Measurements from ENCODE around the gene DUS2.

The DUS2 gene

DNA sequence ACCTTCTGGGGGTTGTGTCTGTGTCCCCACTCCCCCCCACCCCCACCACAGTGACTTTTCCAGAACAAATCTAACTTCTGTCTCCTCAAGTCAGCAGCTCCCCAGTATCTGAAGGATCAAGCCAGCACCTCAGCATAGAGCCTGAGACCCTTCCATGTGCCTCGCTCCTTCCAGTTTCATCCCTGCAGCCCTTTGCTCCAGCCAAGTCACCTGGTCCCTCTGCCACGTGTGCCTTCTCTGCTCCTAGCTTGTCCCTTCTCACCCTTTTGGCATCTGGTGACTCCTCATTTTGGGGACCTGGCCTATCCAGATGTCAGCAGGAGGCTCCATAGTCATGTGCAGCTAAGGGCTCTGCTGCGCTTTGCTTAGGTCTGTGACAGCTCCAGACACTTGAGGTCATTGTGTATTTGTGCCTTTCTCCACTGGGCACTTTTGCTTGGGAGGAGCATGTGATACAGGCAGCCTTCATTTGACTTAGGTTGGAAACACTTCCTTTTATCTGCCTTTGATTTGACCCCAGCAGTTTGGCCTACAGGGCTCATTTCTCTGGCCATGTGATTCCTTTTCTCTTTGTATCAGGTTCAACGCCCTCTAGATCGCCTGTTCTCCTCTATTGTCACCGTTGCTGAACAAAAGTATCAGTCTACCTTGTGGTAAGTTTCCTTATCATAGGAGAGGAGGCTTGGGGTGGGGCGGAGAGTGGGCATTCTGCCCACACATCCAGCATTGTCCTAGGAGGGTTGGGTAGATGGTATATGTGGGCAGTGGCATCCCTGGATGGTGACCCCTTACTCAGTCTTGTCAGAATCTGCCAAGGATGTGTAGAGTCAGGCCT, 55.0 kb downstream of the DUS2 start:
- no peak for DNase-seq (ENCODE audit: low read depth)

DNA sequence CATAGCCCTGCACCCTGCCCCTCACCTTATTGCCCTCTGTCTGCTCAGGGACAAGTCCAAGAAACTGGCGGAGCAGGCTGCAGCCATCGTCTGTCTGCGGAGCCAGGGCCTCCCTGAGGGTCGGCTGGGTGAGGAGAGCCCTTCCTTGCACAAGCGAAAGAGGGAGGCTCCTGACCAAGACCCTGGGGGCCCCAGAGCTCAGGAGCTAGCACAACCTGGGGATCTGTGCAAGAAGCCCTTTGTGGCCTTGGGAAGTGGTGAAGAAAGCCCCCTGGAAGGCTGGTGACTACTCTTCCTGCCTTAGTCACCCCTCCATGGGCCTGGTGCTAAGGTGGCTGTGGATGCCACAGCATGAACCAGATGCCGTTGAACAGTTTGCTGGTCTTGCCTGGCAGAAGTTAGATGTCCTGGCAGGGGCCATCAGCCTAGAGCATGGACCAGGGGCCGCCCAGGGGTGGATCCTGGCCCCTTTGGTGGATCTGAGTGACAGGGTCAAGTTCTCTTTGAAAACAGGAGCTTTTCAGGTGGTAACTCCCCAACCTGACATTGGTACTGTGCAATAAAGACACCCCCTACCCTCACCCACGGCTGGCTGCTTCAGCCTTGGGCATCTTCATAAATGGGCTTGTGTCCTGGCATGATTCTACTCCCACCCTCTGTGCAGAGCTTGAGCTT, 55.8 kb downstream of the DUS2 start:
- no peak for DNase-seq (ENCODE audit: low read depth)

DNA sequence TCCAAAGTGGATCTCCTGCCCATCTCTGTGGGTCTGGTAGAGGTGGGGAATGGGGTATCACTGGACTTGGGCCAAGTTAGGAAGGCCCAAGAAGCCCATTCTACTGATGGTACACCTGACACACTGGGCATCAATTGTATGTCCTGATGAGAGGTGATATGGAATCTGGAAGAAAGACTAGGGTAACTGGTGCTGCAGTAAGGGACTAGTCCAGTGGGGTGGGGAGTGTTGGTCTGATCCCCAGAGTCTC, 56.2 kb downstream of the DUS2 start:
- no peak for DNase-seq (ENCODE audit: low read depth)

DNA sequence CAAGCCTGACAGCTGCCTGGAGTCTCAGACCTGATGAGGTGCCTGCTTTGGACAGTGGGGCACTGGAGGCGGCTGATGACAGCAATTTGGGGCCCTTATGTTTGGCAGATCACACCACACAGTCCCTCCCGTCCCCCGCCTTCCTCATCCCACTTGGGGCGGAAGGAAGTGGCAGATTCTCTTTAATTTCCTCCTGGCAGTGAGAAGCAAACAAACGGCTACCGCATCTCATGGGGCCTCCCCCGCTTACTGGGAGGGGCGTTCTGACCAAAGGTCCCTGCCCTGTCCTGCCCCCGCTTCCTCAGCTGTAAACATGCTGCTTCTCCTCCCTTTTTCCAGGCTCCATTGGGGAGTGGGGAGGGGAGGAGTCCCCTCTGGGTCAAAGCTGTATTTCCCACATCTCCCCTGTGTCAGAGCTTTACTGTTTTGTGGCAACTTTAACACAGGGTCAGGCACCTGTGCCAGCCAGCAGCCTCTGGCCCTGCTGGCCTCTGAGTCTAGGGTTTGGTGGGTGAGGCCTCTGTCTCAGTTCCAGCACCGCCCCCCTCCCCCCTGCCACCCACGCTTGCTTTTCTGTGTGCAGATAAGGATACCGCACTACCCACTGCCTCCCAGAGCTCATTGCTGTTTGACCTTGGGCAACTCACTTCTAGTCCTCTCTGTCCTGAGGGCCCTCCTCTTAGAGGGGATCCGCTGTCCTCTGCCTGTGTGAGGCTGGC, 56.7 kb downstream of the DUS2 start:
- no peak for DNase-seq (ENCODE audit: low read depth)

DNA sequence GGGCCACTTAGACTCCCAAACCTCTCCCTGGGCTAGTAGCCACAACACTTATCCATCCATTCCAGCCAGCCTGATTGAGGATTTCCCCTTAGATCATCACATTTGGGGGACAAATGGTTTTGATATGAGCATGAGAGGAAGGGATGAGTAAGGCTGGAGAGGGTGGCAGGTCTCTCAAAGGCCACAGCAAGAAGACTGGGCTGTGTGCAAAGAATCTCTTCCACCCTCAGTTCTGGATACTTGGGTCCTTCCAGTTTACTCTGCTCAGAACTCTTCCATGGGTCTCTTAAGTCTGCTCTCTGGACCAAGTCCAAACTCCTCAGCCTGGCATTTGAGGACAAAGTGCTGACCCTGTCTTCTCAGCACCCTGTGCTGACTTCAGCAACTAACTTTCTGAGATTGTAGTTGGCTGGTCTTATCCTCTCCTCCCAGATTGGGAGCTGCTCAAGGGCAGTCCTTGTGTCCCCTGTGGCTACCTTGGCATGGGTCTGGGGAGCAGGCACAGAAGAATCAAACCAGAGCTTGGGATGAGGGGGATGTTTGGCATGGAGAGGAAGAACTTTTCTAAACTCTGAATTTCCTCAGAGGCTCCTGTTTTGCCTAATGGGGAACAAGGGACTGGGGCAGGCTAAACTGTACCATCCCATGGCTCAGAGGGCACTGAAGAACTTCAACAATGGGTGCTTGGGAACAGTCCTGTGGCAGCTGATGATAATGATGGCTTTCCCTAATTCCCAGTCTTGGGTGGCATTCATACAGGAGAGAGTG, 59.0 kb downstream of the DUS2 start:
- no peak for DNase-seq (ENCODE audit: low read depth)

DNA sequence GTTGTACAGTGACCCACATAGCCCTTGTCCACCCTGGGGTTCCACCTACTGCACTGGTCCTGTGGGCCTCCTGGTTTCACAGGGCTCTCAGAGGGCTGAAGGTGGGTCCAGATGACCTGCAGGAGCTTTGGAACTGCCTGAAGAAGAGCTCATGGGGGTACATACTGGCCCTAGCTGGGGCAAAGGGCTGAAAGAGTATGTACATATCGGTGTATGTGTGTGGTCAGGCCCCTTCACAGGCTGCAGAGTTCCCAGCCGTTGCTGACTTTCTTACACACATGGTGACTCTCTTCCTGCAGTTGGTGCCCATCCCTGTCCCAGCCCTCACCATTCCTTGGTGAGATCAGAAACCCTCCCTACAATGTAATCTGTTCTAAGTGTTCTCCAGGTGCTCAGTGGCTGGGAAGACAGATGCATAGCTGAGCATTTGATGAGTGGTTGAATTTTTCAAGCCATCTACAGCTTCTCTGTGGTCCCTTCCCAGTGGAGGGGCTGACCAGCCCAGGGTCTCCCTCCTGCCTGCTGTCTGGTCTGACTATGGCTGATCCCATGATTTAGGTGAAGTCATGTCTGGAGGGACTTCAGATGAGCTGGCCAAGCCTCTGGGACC, 59.6 kb downstream of the DUS2 start:
- DNase-seq (ENCODE audit: low read depth), result no peak

DNA sequence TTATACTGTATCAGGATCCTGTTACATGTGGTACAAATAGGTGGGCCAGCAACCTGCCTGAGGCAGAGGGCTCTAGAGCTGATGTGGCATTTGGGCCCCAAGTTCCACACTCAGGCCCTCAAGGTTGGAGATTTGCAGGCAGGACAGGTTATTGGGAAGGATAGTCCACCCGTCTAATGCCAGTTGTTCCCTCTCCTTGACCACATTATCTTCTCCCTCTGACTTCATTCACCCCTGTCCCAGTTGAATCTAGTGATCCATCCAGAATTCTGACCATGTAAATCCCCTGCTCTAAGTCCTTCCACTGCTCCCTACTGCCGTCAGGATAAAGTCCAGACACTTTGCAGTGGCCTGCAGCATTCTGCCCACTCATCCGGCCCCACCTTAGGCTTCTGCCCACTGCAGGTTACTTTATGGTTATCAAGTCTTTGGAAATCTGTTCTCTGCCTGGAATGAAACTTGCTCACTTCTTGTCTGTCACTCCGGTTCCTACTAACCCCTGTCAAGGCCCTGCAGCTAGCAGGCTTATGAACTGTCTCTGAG, 60.2 kb downstream of the DUS2 start:
- DNase-seq (ENCODE audit: low read depth), result no peak

DNA sequence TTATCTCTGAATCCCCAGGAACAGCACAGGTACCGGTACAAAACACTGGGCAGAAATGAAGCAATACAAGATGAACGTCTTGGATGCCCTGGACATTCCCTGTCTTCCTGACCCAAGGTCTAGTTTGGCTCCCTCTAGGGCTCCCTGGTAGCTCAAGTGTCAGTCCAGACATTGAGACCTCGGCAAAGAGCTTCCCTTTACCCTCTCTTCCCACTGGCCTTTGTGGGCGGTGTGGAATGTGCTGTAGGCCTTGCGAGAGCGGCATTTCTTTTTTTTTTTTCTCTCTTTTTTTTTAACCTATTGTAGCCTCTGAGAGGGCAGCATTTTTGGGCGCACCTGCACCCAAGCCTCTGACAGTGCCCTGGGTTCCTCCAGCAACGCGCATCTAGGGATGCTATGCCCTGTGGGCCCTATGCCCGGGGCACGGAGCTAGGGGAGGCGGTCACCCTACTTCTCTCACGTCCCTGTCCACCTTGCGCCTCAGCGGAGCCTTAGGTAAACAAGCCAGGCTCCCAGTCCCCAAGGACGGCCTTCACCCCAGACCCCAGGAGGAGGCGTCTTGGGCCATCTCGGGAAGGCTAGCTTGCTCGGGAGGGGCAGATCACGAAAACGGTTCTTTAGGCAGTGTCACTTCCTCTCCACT, 60.9 kb downstream of the DUS2 start:
- no peak for DNase-seq (ENCODE audit: low read depth)

DNA sequence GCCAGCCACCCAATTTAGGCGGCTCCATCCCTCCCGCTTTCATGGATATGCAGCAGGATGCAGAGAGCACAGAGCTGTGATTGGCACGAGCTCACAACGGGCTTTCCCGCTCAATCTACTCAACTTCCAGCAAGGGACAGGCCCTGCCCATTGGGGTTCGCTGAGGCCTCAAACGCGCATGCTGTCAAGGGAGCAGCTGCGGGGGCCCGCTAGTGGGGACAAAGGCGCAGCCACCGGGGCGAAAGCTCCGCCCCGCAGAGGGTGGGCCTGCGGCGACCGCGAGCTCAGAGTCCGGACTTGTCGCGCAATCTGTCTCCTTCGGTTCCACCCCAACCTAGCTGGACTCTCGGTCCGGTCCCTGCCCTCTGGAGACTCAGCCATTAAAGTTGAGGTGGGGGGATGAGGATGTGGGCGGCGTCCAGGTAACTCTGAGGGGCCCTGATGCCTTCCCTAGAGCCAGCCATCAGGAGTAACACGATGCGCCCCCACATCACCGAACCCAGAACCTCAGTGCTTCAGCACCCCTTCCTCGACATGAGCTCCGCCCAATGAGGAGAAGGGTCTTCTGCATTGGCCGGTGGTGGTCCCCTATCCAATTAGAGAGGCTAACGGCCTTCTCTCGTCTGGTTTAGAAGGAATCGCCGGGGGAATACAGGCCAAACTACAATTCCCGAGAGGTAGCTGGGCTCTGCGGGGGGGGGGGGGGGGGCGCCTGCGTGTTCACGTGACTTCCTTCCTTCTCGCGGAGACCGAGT, 61.6 kb downstream of the DUS2 start:
- DNase-seq (ENCODE audit: low read depth), result no peak

DNA sequence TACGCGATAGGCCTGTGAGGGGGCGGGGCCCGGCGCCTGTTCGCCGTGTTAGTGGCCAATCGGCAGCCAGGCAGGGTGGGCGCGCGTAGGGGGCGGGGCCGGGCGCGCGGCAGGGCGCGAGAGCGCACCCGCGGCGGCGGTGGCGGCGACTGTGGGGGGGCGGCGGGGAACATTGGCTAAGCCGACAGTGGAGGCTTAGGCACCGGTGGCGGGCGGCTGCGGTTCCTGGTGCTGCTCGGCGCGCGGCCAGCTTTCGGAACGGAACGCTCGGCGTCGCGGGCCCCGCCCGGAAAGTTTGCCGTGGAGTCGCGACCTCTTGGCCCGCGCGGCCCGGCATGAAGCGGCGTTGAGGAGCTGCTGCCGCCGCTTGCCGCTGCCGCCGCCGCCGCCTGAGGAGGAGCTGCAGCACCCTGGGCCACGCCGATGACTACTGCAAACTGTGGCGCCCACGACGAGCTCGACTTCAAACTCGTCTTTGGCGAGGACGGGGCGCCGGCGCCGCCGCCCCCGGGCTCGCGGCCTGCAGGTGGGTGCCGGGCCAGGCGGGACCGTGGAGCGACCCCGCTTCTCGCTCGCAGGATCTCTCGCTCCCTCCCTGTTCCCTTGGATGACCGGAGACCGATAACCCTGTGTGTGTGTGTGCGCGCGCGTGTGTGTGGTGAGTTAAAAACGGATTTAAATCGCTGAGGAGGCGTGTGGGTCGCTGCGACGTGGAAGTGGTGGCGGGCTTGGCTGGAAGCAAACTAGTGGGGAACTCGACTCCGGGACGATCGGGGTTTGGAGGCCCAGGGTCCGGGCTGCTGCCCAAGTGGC, 62.4 kb downstream of the DUS2 start, which contains the start of gene NFATC3:
TSS of gene NFATC3 (plus strand) at position 112 of the 813 bp plus-strand sequence. CDS start at position 424, 312 bp downstream.
- DNase-seq (ENCODE audit: low read depth), result peak; percentile 90

DNA sequence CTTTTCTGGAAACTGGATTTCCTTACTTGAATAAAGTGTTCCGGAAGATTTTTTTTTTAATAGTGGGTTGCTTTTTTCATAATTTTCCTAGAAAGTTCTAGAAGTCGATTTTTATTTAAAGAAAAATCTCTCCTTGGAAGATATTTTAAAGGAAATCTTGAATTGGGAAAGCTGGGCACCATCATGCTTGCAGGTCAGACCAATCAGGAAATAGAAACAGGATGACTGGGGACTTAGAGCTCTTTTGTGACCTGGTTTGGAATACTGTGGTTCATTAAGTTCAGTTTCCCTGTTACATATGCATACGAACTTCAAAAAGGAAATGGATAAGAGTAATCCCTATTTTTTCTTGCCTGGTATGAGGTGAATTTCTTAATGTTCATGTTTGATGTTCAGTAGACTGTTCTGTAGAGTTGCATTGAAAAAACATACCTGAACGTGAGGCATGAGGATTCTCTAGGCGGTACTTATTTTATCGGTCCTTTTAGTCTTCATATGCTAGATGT, 63.3 kb downstream of the DUS2 start:
- DNase-seq (ENCODE audit: low read depth), result no peak

DNA sequence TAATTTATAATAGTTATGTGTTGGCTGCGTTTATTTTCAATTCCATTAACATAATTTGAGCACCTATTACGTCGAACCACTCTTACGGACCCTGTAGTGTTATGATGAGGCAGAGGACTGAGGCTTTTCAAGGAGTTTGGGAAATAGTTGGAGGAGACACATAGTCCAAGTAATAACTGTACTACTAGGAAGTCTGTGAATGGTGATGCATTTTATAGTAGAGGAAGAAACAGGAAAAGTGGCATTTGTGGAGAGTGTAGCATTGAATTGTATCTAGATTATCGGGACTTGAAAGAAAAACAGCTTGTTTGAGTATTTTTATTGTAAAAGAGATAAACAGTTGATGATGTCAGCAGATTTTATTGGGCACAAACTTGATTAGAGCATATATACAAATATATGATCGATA, 63.8 kb downstream of the DUS2 start:
- no peak for DNase-seq (ENCODE audit: low read depth)

DNA sequence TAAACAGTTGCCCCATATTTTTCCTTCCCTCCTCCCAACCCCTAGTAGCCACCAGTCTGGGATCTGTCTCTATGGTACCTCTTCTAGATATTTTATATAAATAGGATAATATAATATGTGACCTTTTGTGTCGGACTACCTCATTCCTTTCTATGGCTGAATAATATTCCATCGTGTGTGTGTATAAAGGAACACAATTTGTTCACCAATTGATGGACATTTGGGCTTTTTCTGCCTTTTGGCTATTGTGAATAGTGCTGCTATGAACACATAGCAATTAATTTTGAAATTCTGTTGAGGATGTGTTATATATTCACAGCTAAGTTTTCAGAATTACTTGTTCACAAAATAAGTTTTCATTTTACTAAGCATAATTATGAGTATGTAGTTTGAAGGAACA, 64.6 kb downstream of the DUS2 start:
- no peak for DNase-seq (ENCODE audit: low read depth)

DNA sequence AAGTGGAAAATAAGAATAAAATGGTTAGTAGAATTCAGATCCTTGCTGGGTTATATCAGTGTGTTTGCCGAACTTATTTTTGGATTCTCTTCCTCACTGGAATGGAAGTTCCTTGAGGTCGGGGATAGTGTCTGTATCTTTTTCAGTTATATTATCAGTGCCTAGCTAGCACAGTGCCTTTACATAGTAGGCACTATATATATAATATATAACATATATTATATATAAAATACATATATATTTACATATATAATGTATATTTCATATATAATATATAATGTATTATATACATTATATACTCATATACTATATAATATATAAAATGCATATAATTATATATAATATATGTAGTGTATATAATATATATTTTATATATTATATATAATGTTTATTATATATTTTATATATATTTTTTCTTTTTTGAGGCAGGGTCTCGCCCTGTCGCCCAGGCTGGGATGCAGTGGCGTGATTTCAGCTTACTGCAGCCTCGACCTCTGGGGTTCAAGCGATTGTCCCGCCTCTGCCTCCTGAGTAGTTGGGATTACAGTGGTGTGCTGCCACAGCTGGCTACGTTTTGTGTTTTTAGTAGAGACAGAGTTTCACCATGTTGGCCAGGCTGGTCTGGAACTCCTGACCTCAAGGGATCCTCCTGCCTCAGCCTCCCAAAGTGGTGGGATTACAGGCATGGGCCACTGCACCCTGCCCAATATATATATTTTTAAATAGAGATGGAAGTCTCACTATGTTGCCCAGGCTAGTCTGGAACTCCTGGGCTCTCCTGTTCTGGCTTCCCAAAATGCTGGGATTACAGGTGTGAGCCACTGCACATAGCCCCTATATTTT, 65.3 kb downstream of the DUS2 start:
- no peak for DNase-seq (ENCODE audit: low read depth)

DNA sequence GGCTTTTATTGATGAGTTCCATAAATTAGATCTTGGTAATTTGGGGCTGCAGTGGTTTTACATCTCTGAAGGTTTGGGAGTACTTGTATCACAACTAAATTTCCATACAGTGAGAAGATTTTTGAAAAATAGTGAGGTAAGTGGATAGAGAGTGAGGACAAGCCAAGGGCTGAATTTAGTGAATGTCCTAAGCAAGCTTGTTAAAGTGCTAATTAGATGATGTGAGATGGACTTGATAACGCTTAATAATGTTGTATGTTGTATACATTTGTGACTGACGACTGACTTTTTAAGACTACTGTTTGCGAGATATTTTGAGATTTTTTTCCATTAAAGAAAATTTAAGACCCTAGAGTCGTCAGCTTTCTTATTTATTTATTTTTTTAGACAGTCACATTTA, 66.0 kb downstream of the DUS2 start:
- no peak for DNase-seq (ENCODE audit: low read depth)

DNA sequence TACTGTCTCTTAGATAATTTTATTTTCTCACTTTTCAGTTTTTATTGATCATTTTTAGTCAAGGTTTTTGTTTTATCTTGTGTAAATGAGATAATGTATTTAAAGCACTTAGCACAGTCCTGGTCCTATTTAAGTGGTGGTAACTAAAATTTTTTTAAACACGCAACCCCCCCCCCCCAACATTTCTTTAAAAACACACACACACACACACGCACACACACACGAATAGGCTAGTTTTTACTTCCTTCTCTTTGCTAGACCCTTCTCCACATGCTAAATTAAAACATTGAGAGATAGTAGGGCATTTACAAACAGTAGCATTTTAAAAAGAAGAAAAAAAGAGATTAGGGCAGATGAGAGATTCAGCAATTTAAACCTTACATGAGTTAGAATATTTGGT, 67.0 kb downstream of the DUS2 start:
- DNase-seq (ENCODE audit: low read depth), result no peak

DNA sequence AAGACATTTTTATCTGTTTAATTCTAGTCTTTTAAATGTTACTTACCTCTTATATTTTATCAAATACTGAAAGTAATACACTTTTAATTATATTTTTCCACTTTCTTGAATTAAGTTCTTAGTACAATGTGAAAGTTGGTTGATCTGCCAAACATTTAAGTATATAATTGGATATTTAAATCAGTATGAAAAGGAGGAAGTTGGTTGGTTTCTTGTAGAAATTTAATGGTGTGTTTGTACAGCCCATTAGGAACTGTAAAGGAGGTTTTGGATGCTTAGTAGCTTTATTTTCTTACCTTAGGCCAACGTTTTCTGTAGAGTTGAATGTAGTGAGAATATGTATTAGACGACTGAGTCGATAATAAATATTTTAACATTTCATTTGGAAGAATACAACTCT, 67.4 kb downstream of the DUS2 start:
- no peak for DNase-seq (ENCODE audit: low read depth)
